SJCRH30 (cell line): ENCODE results near the gene PRRT2. TPM values are rescaled to one million over a fixed set of nuclear protein-coding genes. Genes with fewer than 3 reads are reported as not detected.

Experiments used
- DNase-seq, 2 experiments: peaks; one replicate each; pipeline ENCODE4 v3.0.0-alpha.2; 2015 to 2020
- H3K27ac ChIP-seq: fragments of 250-450 bp; sonication (Bioruptor Pico); 2 replicates; pipeline ENCODE4 v1.5.1; 2020; ENCODE audit warnings: mild to moderate bottlenecking, moderate library complexity
- H3K27me3 ChIP-seq: fragments of 250-450 bp; sonication (Bioruptor Pico); 2 replicates; pipeline ENCODE4 v1.5.1; 2020; ENCODE audit warnings: mild to moderate bottlenecking, moderate library complexity
- H3K36me3 ChIP-seq: fragments of 250-450 bp; sonication (Bioruptor Pico); 2 replicates; pipeline ENCODE4 v1.5.1; 2020; ENCODE audit warnings: mild to moderate bottlenecking, moderate library complexity
- H3K4me1 ChIP-seq: fragments of 250-450 bp; sonication (Bioruptor Pico); 2 replicates; pipeline ENCODE4 v1.5.1; 2020; ENCODE audit warnings: mild to moderate bottlenecking, moderate library complexity
- H3K4me3 ChIP-seq: fragments of 250-450 bp; sonication (Bioruptor Pico); 2 replicates; pipeline ENCODE4 v1.5.1; 2020; ENCODE audit warnings: mild to moderate bottlenecking, moderate library complexity
- H3K9me3 ChIP-seq: fragments of 250-450 bp; sonication (Bioruptor Pico); replicated peaks from 2 replicates; pipeline ENCODE4 v1.5.1; 2020; ENCODE audit warnings: mild to moderate bottlenecking, moderate library complexity
- total RNA-seq: library from RNA; depleted of rRNA; stranded (reverse); fragments of >200 nt; shearing (Covaris generic); gene quantifications from 2 replicates; pipeline ENCODE4 v1.2.3, GENCODE V29; 2014

The PRRT2 gene
- total RNA-seq, 1 experiment from 2014 or later, result 1.5 TPM

- no peak overlapping the region for H3K4me3 ChIP-seq
- no peak overlapping the region for H3K27ac ChIP-seq
- no peaks in the 10 kb centered on the region for H3K9me3 ChIP-seq
- no peaks in the 10 kb centered on the region for H3K27me3 ChIP-seq
- H3K36me3 ChIP-seq, result no peaks in the 10 kb centered on the region
- H3K4me1 ChIP-seq, result no peaks in the 10 kb centered on the region
- no peak for DNase-seq
These were observed 33.7 kb downstream of the PRRT2 start for GRCh38 chr16:29845656-29846055.

DNA sequence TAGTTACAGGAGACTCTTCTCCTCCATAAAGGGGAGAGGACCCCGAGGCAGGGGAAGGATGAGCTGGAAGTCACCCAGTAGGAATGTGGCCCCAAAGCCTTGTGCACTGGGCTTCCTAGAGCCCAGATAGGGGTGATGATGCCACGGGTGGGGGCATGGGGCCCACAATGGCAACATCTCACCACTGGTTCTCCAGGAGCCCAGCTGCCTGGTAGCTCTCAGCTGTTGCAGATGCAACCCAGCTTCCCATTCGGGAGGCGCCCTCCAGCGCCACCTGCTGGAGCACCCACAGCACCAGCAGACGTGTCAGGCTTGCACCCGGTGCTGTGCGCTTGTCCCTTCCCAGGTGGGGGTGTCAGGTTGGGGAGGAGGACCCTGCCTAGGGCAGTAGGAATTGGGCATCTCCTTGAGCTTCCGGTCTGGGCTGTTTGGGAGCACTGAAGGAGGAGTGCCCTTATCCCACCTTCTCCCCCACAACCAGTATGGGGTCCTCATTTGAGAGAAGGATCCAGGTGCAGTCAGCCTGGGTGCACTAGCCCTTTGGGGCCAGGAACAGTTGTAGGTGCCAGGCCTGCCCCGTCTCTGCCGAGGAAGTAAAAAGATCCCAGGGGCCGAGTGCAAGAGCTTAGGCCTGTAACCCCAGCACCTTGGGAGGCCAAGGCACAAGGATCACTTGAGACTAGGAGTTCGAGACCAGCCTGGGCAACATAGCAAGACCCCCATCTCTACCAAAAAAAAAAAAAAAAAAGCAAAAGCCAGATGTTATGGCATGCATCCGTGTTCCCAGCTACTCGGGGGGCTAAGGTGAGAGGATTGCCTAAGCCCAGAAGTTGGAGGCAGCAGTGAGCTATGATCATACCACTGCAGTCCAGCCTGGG, 36.7 kb downstream of the PRRT2 start:
- H3K36me3 ChIP-seq, result no peaks in the 10 kb centered on the region
- no peaks in the 10 kb centered on the region for H3K27me3 ChIP-seq
- peak; percentile 66 to 79 for DNase-seq
- no peaks in the 10 kb centered on the region for H3K4me1 ChIP-seq
- H3K4me3 ChIP-seq, result no peak overlapping the region
- no peaks in the 10 kb centered on the region for H3K9me3 ChIP-seq
- no peak overlapping the region for H3K27ac ChIP-seq

GRCh38 chr16:29849505-29849904, 37.5 kb downstream of the PRRT2 start:
- no peaks in the 10 kb centered on the region for H3K27me3 ChIP-seq
- no peak overlapping the region for H3K4me3 ChIP-seq
- DNase-seq, result no peak
- H3K9me3 ChIP-seq, result no peaks in the 10 kb centered on the region
- H3K4me1 ChIP-seq, result no peaks in the 10 kb centered on the region
- H3K36me3 ChIP-seq, result no peaks in the 10 kb centered on the region
- H3K27ac ChIP-seq, result no peak overlapping the region

- H3K36me3 ChIP-seq, result no peaks in the 10 kb centered on the region
- no peaks in the 10 kb centered on the region for H3K4me1 ChIP-seq
- DNase-seq, result no peak
- no peaks in the 10 kb centered on the region for H3K27me3 ChIP-seq
- no peak overlapping the region for H3K4me3 ChIP-seq
- no peaks in the 10 kb centered on the region for H3K9me3 ChIP-seq
- H3K27ac ChIP-seq, result no peak overlapping the region
These were observed 39.0 kb downstream of the PRRT2 start for GRCh38 chr16:29850998-29851397.

DNA sequence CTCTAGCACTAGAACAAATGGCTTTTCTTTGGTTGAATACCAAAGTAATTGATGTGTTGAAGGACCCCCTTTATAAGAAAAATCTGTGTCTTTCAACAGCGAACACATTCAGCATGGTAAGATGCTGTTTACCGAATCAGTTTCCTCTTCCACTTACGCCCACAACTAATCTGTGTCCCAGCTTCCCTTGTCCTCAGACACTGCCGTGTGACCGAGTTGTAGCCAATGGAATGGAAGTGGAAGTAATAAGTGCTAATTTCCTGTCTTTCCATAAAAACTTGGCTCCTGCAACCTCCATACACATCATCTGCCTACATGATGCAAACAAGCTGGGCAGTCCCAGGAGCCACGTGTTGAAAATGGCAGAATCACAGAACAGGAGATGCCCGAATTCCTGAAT, 40.7 kb downstream of the PRRT2 start:
- Histone ChIP-seq H3K4me1 (no peaks in the 10 kb centered on the region), H3K27me3 (no peaks in the 10 kb centered on the region), H3K36me3 (no peaks in the 10 kb centered on the region), H3K27ac (no peak overlapping the region), H3K4me3 (no peak overlapping the region), H3K9me3 (no peaks in the 10 kb centered on the region)
- no peak for DNase-seq

GRCh38 chr16:29854520-29855100, 42.6 kb downstream of the PRRT2 start:
- Histone ChIP-seq H3K27me3 (no peaks in the 10 kb centered on the region), H3K27ac (no peak overlapping the region), H3K9me3 (no peaks in the 10 kb centered on the region), H3K36me3 (no peaks in the 10 kb centered on the region), H3K4me3 (no peak overlapping the region), H3K4me1 (no peaks in the 10 kb centered on the region)
- no peak for DNase-seq

GRCh38 chr16:29857133-29857760, 45.3 kb downstream of the PRRT2 start:
- no peak overlapping the region for H3K27ac ChIP-seq
- no peaks in the 10 kb centered on the region for H3K27me3 ChIP-seq
- DNase-seq, result no peak
- H3K4me3 ChIP-seq, result no peak overlapping the region
- no peaks in the 10 kb centered on the region for H3K9me3 ChIP-seq
- no peaks in the 10 kb centered on the region for H3K36me3 ChIP-seq
- H3K4me1 ChIP-seq, result no peaks in the 10 kb centered on the region

- Histone ChIP-seq H3K27me3 (no peaks in the 10 kb centered on the region), H3K4me1 (no peaks in the 10 kb centered on the region), H3K27ac (no peak overlapping the region), H3K9me3 (no peaks in the 10 kb centered on the region), H3K4me3 (no peak overlapping the region), H3K36me3 (no peaks in the 10 kb centered on the region)
- no peak for DNase-seq
These were observed 46.3 kb downstream of the PRRT2 start for GRCh38 chr16:29858149-29858849.

GRCh38 chr16:29858974-29859373, 47.0 kb downstream of the PRRT2 start:
- Histone ChIP-seq H3K9me3 (no peaks in the 10 kb centered on the region), H3K27ac (no peak overlapping the region), H3K27me3 (no peaks in the 10 kb centered on the region), H3K4me3 (no peak overlapping the region), H3K36me3 (no peaks in the 10 kb centered on the region), H3K4me1 (no peaks in the 10 kb centered on the region)
- DNase-seq, result no peak

- no peaks in the 10 kb centered on the region for H3K36me3 ChIP-seq
- H3K27ac ChIP-seq, result no peak overlapping the region
- DNase-seq, result no peak
- no peaks in the 10 kb centered on the region for H3K9me3 ChIP-seq
- no peaks in the 10 kb centered on the region for H3K27me3 ChIP-seq
- H3K4me1 ChIP-seq, result no peaks in the 10 kb centered on the region
- H3K4me3 ChIP-seq, result no peak overlapping the region
These were observed 48.2 kb downstream of the PRRT2 start for GRCh38 chr16:29860218-29860617.

DNA sequence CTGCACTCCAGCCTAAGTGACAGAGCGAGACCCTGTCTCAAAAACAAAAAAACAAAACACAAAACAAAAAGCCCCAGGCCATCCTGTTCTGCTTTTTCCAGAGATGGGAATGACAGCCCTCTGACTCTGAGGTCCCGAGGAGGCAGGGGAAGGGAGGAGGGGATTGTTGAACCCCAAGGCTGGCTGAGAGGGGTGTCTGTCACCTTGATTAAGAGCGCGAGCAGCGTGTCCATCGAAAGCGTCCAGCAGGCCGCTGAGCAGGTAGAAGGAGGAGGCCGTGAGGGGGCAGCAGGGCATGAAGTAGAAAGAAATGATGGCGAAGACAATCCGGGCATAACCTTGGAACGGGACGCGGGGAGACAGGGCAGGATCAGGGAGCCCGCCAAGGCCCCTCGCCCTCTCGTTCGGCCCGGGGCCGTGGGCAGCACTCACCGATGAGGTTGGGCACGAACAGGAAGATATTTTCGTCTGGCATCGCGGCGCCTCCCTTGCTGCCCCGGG, 50.4 kb downstream of the PRRT2 start:
- H3K27ac ChIP-seq, result no peak overlapping the region; the same call in 1 of the 2 replicates
- H3K9me3 ChIP-seq, result no peaks in the 10 kb centered on the region
- no peaks in the 10 kb centered on the region for H3K36me3 ChIP-seq
- peak overlapping the region; percentile 80 for H3K4me3 ChIP-seq
- H3K27me3 ChIP-seq, result no peaks in the 10 kb centered on the region
- no peaks in the 10 kb centered on the region for H3K4me1 ChIP-seq
- DNase-seq, result peak in 1 of 2 experiments; percentile 20

- Histone ChIP-seq H3K9me3 (no peaks in the 10 kb centered on the region), H3K27me3 (no peaks in the 10 kb centered on the region), H3K4me1 (no peaks in the 10 kb centered on the region), H3K4me3 (peak within 1 kb of the TSS; percentile 80), H3K27ac (peak within 1 kb of the TSS; percentile 98), H3K36me3 (no peaks in the 10 kb centered on the region)
- peak; percentile 93 to 96 for DNase-seq
These were observed 51.1 kb downstream of the PRRT2 start, which contains the start of gene CDIPT for GRCh38 chr16:29862884-29863668. Gene CDIPT, minus strand, starts transcription at chr16:29863226. Its CDS starts 369 bp downstream, at chr16:29862857.

- Histone ChIP-seq H3K27ac (peak overlapping the region; percentile 98), H3K36me3 (no peaks in the 10 kb centered on the region), H3K27me3 (0 out of 2 replicates have a peak, but pooled peaks cover 2% of the 10 kb centered on the region), H3K4me1 (no peaks in the 10 kb centered on the region), H3K9me3 (no peaks in the 10 kb centered on the region), H3K4me3 (peak overlapping the region; percentile 80; the same call in 1 of the 2 replicates)
- no peak for DNase-seq
These were observed 51.6 kb downstream of the PRRT2 start for GRCh38 chr16:29863669-29863984.

DNA sequence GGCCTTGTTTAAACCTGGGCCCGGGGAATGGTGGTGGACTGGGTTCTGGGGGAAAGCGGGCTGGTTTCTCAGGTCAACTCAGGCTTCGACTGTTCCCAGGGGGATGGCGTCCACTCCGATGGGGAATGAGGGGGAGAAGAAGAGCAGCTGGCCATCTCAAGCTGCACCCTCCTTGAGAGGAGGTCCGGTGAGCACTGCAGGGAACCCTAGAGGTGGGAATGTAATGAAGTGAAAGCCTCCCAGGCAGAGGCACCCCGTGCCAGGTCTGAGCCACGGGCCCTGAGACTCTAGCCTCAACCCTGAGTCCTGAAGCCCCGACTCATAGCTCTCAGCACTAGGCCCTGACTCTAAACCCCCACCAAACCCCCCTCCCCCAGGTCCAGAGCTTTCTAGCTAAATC, 52.2 kb downstream of the PRRT2 start:
- no peak for DNase-seq

More for the DNA sequence above, 52.2 kb downstream of the PRRT2 start:
- no peaks in the 10 kb centered on the region for H3K4me1 ChIP-seq
- 0 out of 2 replicates have a peak, but pooled peaks cover 3% of the 10 kb centered on the region for H3K27me3 ChIP-seq
- no peak overlapping the region for H3K4me3 ChIP-seq
- H3K27ac ChIP-seq, result no peak overlapping the region
- no peaks in the 10 kb centered on the region for H3K36me3 ChIP-seq
- no peaks in the 10 kb centered on the region for H3K9me3 ChIP-seq
